Frontal cortex (tissue), 4 donors: ENCODE data around the gene SPDYE5. TPM values are rescaled to one million over a fixed set of nuclear protein-coding genes. Genes with fewer than 3 reads are reported as not detected.

Source experiments
- DNase-seq, 2 donors: peaks; one replicate each; pipeline ENCODE4 v3.0.0; 2012; ENCODE audit warnings: low spot score in 2 of 2
- FAIRE-seq: peaks from 2 replicates; lab custom pipeline; 2012; peaks lifted over from hg19 to GRCh38; lab: Jason Lieb, UNC
- small RNA-seq: library from RNA; depleted of rRNA; stranded (forward); fragments of <200 nt; gene quantifications from one replicate; pipeline ENCODE3, GENCODE V24; 2014
- total RNA-seq: library from RNA; depleted of rRNA; stranded (reverse); fragments of >200 nt; gene quantifications from one replicate; pipeline ENCODE4 v1.2.3, GENCODE V29; 2014
- donor health status: control.
- donor health status: control.
- donor health status: control.

The SPDYE5 gene
- total RNA-seq, 1 donor from 2014 or later: not detected

DNA sequence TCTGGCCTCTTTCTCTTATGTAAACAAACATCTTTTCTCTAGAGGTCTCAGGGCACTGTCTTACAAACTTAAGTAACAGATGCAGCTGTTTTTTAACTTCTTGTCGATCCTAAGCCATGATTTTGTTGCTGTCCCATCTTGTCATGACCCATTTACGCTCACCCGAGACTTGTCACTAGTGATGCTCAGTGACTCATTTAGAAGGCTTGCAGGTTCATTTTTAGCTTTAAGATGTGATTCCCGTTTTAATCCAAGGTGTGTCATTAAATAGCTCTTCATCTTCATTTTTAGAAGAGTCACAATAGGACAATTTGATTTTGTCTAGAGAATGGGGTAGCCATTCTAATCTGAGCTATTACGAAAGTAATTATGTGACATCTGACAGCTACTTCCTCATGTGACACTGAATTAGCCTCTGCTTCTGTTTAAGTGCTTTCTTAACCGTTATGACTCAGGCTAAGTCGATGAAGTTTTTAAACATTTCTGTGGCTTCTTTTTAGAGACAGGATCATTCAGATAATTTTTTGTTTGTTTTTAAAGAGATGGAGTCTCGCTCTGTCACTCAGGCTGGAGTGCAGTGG lies 42.7 kb downstream of the SPDYE5 start:
- FAIRE-seq (no peak), DNase-seq (no peak)

DNA sequence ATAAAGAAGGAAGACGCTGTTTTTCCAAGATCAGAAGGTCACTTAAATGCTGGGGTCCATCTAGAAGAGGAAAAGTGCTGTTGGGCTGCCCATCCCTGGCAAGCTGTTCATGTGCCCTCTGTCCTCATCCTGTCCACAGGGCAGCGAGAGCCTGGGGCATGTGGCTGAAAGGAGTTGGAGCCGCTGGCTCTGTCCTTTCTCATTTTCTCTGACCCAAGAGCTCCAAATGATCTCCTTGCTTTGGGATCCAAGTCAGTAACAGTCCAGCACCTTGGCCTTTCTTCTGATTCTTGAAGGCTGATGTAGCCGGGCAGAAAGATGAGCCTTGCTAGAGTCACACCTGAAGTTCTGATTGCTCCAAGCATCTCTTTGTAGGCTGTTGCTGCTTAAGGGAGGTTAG lies 44.4 kb downstream of the SPDYE5 start:
- FAIRE-seq (no peak), DNase-seq (no peak)

DNA sequence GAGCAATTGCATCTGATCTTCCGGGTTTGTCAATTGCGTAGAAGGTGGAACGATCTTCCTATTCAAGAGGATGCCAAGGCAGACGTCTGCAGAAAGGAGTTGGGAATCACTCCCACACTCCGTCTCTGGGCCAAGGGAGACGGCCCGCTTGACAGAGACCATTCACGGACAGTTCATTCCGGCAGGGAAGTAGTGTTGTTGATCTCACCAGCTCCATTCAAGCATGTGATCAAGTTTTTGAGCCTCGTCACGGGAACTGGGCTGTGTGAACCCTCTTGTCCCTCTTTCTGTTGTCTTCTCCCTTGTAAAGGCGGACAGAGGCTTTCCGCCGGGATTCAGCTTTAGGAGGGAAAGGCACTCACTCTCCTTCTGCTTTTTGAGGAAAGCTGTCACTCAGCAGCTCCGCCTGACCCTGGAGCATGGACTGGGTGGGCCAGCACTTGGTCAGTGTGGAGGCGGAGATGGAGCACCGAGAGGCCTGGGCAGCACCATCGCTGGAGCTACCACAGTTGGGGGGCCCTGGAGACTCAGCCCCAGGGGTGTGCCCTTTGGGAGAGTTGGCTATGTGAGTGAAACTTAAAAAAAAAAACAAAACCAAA lies 44.9 kb downstream of the SPDYE5 start:
- DNase-seq: no peak
- FAIRE-seq: no peak

DNA sequence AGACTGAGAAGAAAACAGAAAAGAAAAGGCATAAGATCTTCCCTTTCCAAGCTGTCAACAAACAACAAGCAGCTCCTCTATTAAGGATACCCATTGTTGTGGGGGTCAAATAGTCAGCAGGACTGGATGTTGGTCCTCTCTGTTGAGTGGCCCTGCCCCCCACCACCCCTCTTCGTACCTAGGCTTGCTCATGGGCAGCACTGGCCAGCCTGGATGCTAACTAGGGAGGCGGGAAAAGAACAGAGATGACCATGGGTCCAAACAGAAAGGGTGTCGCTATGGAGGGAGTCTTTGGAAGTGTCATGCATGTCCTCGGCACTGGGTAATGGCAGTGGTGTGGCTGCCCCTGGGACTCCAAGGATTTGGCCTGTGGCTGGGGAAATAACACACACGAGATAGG lies 45.6 kb downstream of the SPDYE5 start:
- no peak for DNase-seq

DNA sequence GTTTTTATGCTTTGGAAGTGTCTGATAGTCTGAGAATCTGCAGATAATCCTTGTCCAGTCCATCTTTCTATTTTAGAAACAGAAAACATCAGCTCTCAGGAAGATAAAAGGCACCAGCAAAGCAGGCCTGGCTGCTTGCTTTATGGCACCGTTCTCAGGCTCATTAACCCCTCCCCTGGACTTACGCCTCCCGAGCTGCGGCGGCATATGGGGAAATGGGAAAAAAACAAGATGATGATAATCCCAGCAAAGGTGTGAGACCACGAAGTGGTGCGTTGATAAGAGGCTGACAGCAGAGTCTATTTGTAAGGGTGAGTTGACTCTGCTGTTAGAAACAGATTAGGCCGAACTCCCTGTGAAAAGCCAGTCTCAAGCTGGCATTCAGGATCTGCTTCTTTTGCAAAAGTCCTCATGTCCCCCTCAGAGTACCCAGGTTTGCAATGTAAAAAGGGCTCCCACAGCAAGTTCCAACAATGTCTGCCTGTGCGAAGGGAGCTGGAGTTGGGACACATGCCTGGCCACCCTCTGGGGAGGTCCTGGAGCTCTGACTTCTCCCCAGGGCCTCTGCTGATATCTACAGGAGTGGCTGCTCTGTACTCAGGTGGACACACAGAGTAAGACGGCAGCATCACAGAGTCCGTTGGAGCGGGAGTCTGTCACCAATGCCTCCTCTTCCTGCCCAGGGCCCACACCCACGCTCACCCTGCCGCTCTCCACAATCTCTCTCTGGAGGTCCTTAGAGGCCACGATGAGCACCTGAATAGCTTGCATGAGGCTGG lies 54.3 kb downstream of the SPDYE5 start:
- no peak for DNase-seq

More for the DNA sequence above, 45.6 kb downstream of the SPDYE5 start:
- FAIRE-seq: no peak

More for the DNA sequence above, 54.3 kb downstream of the SPDYE5 start:
- no peak for FAIRE-seq

Small RNAs within 50 kb of the gene (small RNA-seq; reads per million reads assigned to genes)
- gene AC211429.1 (not detected), gene RF00019 (not detected)

Other genes starting within 250 kb of the SPDYE5 start
- gene TRIM73, start 96.7 kb upstream of the SPDYE5 start, total RNA-seq: 2.9 TPM
- 14.3 TPM for gene POM121C, start 6.0 kb upstream of the SPDYE5 start, total RNA-seq
- gene HIP1, start 246.6 kb downstream of the SPDYE5 start, total RNA-seq: 13.5 TPM